ENCODE measurements around the gene ADAMTS3. TPM values are rescaled to one million over a fixed set of nuclear protein-coding genes. Genes with fewer than 3 reads are reported as not detected.

Gene ADAMTS3
- total RNA-seq (2022; extraction: Qiagen RNA extraction; ENCODE audit: low read depth), result 0.01 to 0.09 TPM (median 0.06 TPM) in 3 of 5 replicates, not detected in the others

GRCh38 chr4:72568959-72569718 lies at the start of gene ADAMTS3:
ADAMTS3 (minus strand) TSS chr4:72569221; CDS start chr4:72568762, 459 bp downstream.

Measured in A549 treated with RU486 at 1 μM for 4 hours (cell line).